ENCODE data around the gene AIFM3. TPM values are rescaled to one million over a fixed set of nuclear protein-coding genes. Genes with fewer than 3 reads are reported as not detected.

AIFM3 gene
- total and polyA plus RNA-seq, 4 donors: 0.38 to 1.1 (median 0.63) TPM

DNA sequence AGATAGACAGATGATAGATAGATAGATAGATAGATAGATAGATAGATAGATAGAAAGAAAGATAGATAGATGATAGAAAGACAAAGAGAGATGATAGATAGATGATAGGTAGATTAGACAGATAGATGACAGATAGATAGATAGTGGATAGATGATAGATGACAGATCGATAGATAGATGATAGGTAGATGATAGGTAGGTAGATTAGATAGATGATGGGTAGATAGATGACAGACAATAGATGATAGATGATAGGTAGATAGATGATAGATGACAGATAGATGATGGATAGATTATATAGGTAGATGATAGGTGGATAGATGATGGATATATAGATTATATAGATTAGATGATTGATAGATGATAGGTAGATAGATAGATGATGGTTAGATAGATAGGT, 19.3 kb downstream of the AIFM3 start:
- Histone ChIP-seq H3K4me3 (ENCODE audit: low read depth in 1 of 3, low read length in 3 of 3) (no peak overlapping the region), H3K27me3 (ENCODE audit: control insufficient read depth in 4 of 4, insufficient read depth in 4 of 4, low read length in 3 of 4) (no peaks in the 10 kb centered on the region), H3K27ac (ENCODE audit: low read depth in 1 of 2, low read length in 2 of 2) (no peak overlapping the region), H3K36me3 (ENCODE audit: control insufficient read depth in 4 of 4, insufficient read depth in 3 of 4, low read depth in 1 of 4, low read length in 3 of 4) (peaks cover 4 to 20% (median 5%) of the 10 kb centered on the region in 4 donors), H3K4me1 (ENCODE audit: control insufficient read depth in 4 of 4, insufficient read depth in 4 of 4, low read length in 3 of 4) (peaks cover 0 to 15% (median 13%) of the 10 kb centered on the region in 4 donors), H3K9me3 (ENCODE audit: control insufficient read depth in 4 of 4, low read length in 3 of 4) (no peaks in the 10 kb centered on the region), H3K9ac (ENCODE audit: low read depth in 1 of 2, low read length in 2 of 2) (no peak overlapping the region)
- DNase-seq (ENCODE audit: low spot score): no peak
- no peak for TF ChIP-seq EGR1 (IDR thresholded peaks at IDR 0.05; ENCODE audit: low read depth in 2 of 2)
- TF ChIP-seq, protein P1, sequence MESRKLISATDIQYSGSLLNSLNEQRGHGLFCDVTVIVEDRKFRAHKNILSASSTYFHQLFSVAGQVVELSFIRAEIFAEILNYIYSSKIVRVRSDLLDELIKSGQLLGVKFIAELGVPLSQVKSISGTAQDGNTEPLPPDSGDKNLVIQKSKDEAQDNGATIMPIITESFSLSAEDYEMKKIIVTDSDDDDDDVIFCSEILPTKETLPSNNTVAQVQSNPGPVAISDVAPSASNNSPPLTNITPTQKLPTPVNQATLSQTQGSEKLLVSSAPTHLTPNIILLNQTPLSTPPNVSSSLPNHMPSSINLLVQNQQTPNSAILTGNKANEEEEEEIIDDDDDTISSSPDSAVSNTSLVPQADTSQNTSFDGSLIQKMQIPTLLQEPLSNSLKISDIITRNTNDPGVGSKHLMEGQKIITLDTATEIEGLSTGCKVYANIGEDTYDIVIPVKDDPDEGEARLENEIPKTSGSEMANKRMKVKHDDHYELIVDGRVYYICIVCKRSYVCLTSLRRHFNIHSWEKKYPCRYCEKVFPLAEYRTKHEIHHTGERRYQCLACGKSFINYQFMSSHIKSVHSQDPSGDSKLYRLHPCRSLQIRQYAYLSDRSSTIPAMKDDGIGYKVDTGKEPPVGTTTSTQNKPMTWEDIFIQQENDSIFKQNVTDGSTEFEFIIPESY (IDR thresholded peaks at IDR 0.05): no peak
- TF ChIP-seq RAD21 (IDR thresholded peaks at IDR 0.05): no peak
- 97% methylated on average over 1 of the region's 1 CpG for WGBS

DNA sequence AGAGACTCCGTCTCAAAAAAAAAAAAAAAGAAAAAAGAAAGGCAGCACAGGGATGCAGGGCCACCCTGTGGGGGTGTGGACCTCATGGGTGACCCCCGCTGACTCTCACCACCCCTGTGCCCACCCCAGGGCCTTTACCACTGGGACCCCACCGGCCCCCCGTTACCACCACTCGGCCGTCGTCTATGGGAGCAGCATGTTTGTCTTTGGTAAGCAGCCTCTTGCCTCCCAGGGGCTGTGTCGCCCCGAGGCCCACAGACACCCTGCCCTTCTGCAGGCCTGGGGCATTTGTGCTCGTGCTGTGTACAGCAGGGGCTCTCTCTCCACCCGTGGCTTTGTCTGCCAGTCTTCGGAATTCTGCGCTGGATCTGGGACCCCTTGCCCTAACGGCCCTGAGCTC, 20.3 kb downstream of the AIFM3 start:
- H3K9ac ChIP-seq (ENCODE audit: low read depth in 1 of 2, low read length in 2 of 2): no peak overlapping the region
- H3K27me3 ChIP-seq (ENCODE audit: control insufficient read depth in 4 of 4, insufficient read depth in 4 of 4, low read length in 3 of 4): no peaks in the 10 kb centered on the region
- peaks cover 7 to 30% (median 10%) of the 10 kb centered on the region in 4 donors for H3K36me3 ChIP-seq (ENCODE audit: control insufficient read depth in 4 of 4, insufficient read depth in 3 of 4, low read depth in 1 of 4, low read length in 3 of 4)
- TF ChIP-seq, protein P2, sequence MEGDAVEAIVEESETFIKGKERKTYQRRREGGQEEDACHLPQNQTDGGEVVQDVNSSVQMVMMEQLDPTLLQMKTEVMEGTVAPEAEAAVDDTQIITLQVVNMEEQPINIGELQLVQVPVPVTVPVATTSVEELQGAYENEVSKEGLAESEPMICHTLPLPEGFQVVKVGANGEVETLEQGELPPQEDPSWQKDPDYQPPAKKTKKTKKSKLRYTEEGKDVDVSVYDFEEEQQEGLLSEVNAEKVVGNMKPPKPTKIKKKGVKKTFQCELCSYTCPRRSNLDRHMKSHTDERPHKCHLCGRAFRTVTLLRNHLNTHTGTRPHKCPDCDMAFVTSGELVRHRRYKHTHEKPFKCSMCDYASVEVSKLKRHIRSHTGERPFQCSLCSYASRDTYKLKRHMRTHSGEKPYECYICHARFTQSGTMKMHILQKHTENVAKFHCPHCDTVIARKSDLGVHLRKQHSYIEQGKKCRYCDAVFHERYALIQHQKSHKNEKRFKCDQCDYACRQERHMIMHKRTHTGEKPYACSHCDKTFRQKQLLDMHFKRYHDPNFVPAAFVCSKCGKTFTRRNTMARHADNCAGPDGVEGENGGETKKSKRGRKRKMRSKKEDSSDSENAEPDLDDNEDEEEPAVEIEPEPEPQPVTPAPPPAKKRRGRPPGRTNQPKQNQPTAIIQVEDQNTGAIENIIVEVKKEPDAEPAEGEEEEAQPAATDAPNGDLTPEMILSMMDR (IDR thresholded peaks at IDR 0.05; ENCODE audit: low read depth, low read length, missing input control): no peak
- TF ChIP-seq RXRA (IDR thresholded peaks at IDR 0.05) (no peak), GABPA (IDR thresholded peaks at IDR 0.05 in 1 of 2, conservative IDR thresholded peaks at IDR 0.05 in 1 of 2) (no peak), FOXA2 (IDR thresholded peaks at IDR 0.05) (no peak), SP1 (IDR thresholded peaks at IDR 0.05) (no peak), TAF1 (conservative IDR thresholded peaks at IDR 0.05) (no peak), YY1 (IDR thresholded peaks at IDR 0.05) (no peak), HNF4G (IDR thresholded peaks at IDR 0.05) (no peak), EGR1 (IDR thresholded peaks at IDR 0.05; ENCODE audit: low read depth in 2 of 2) (no peak), JUND (IDR thresholded peaks at IDR 0.05) (no peak), NR2F2 (IDR thresholded peaks at IDR 0.05) (no peak), RAD21 (IDR thresholded peaks at IDR 0.05) (no peak), HNF4A (conservative IDR thresholded peaks at IDR 0.05) (no peak), FOXA1 (IDR thresholded peaks at IDR 0.05) (no peak)
- TF ChIP-seq, protein P3, sequence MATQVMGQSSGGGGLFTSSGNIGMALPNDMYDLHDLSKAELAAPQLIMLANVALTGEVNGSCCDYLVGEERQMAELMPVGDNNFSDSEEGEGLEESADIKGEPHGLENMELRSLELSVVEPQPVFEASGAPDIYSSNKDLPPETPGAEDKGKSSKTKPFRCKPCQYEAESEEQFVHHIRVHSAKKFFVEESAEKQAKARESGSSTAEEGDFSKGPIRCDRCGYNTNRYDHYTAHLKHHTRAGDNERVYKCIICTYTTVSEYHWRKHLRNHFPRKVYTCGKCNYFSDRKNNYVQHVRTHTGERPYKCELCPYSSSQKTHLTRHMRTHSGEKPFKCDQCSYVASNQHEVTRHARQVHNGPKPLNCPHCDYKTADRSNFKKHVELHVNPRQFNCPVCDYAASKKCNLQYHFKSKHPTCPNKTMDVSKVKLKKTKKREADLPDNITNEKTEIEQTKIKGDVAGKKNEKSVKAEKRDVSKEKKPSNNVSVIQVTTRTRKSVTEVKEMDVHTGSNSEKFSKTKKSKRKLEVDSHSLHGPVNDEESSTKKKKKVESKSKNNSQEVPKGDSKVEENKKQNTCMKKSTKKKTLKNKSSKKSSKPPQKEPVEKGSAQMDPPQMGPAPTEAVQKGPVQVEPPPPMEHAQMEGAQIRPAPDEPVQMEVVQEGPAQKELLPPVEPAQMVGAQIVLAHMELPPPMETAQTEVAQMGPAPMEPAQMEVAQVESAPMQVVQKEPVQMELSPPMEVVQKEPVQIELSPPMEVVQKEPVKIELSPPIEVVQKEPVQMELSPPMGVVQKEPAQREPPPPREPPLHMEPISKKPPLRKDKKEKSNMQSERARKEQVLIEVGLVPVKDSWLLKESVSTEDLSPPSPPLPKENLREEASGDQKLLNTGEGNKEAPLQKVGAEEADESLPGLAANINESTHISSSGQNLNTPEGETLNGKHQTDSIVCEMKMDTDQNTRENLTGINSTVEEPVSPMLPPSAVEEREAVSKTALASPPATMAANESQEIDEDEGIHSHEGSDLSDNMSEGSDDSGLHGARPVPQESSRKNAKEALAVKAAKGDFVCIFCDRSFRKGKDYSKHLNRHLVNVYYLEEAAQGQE (IDR thresholded peaks at IDR 0.05): no peak
- TF ChIP-seq, protein P1 (IDR thresholded peaks at IDR 0.05): no peak
- TF ChIP-seq, protein P4, sequence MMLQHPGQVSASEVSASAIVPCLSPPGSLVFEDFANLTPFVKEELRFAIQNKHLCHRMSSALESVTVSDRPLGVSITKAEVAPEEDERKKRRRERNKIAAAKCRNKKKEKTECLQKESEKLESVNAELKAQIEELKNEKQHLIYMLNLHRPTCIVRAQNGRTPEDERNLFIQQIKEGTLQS (IDR thresholded peaks at IDR 0.05): no peak
- TF ChIP-seq, protein P5, sequence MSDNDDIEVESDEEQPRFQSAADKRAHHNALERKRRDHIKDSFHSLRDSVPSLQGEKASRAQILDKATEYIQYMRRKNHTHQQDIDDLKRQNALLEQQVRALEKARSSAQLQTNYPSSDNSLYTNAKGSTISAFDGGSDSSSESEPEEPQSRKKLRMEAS (IDR thresholded peaks at IDR 0.05): no peak
- no peak overlapping the region for H3K27ac ChIP-seq (ENCODE audit: low read depth in 1 of 2, low read length in 2 of 2)
- no peak for DNase-seq (ENCODE audit: low spot score)
- 95% methylated on average over 14 of the region's 14 CpGs for WGBS
- H3K4me3 ChIP-seq (ENCODE audit: low read depth in 1 of 3, low read length in 3 of 3): no peak overlapping the region
- no peaks in the 10 kb centered on the region for H3K9me3 ChIP-seq (ENCODE audit: control insufficient read depth in 4 of 4, low read length in 3 of 4)
- H3K4me1 ChIP-seq (ENCODE audit: control insufficient read depth in 4 of 4, insufficient read depth in 4 of 4, low read length in 3 of 4): peaks cover 0 to 13% (median 11%) of the 10 kb centered on the region in 4 donors

All from liver (tissue), 9 donors.